Activated CD4-positive, alpha-beta T cell treated with anti-CD3 and anti-CD28 coated beads for 4 hours (primary cell): Measurements from ENCODE around the gene PLVAP.
A peak's percentile ranks its signal among the peaks of the same experiment; 100 is the strongest.

Source experiments
- DNase-seq, 2 donors: peaks; one replicate each; pipeline ENCODE4 v3.0.0-alpha.2; 2020

Gene PLVAP

DNA sequence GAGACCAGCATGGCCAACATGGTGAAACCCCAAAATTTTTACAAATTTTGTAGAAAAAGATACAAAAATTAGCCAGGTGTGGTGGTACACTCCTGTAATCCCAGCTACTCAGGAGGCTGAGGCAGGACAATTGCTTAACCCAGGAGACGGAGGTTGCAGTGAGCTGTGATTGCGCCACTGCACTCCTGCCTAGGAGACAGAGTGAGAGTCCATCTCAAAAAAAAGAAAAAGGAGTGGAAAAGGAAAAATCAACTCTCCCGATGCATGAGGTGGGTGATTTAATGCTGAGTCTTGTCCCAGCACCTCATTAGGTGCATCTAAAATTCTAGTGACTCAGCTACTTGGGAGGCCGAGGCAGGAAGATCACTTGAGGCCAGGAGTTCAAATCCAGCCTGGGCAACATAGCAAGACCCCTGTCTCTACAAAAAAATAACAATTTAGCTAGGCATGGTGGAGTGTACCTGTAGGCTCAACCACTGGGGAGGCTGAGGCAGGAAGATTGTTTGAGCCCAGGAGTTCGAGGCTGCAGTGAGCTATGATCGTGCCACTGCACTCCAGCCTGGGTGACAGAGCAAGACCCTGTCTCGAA, 20.0 kb downstream of the PLVAP start:
- DNase-seq = no peak

DNA sequence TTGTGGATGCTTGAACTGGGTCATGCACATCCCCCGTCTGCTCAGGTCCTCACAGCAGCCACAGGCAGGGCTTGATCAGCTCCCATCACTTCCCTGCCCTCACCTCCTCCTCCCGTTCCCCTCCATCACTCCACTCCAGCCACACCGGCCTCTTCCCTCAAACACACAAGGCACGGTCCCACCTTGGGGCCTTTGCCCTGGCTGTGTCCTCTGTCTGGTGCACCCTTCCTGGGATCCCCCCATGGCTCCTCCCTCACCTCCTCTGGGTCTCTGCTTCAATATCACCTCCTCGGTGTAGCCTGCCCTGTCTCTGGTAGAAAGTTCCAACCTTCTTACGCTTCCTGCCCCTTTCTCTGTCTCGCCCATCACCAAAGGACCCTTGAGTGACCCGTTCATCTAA, 23.8 kb downstream of the PLVAP start:
- DNase-seq = no peak

DNA sequence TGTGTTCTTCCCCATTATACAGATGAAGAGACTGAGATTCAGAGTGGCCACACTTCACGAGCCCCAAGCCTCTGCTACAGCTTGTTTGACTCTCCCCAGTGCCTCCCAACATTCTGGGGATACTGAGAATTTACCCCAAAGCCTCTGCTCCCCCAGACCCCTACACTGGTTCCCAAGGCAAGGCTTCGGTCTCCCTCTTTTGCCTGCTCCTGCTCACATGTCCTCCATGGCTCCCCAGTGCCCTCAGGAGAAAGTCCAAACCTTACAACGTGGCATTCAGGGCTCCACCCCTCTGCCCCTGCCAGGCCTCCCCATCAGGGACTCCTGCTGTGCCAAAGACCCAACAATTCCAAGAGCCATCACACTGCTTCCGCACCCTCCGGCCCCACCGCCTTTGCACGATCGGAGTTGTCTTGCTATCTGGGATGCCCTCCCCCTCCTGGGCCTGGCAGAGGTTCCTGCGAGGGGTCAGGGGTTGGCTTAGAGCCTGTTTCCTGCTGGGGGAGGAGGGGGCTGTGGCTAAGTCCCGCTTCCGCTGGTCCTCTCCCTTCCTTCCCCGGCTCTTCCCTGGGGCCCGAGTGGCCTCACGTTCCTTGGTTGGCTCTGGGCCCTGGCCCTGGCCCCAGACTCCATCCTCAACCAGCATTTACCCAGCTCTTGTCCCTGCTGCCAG, 24.4 kb downstream of the PLVAP start:
- DNase-seq = no peak

DNA sequence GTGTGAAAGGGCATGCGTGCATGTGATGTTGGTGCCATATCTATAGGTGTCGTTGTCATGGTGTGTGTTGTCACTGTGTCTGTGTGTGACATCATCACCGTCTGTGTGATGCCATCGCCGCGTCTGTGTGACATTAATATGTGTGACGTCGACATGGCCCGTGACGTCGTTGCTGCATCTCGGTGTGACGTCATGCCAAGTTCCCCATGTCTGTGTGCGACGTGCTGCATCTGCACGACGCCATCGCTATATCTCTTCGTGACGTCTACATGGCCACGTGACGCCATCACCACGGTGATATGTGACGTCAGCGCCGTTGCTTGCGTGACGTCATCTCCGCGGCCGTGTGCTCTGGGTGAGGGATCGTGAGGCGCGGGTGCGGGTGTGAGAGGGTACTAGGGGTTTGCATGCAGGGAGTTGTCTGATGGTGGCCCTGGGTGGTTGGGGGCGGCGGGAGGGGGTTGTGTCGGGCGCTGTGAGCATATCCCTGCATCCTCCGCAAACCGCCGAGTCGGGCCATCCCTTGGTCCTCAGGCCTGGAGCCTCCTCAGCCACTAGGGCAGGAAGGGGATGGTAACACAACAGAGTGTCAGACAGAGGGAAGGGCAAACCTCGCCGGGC, 25.2 kb downstream of the PLVAP start:
- no peak for DNase-seq

DNA sequence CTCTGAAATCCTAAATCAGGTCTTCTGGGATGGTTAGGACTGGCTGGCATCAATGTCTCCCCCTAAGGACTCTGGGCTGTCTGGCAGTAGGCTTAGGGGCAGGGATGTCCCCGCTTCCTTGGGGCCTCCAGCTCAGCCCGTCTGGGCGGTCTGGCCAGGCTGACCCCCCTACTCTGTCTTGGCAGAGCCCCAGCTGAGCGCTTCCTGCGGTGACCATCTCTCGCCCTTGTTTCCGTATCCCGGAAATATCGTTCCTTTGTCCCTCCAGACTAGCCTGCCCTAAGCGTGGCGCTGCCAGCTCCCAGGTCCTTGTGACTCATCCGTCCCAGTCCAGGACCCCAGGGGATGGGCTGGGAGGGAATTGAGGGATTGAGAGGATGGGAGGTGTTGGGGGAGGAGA, 28.4 kb downstream of the PLVAP start:
- DNase-seq = no peak

DNA sequence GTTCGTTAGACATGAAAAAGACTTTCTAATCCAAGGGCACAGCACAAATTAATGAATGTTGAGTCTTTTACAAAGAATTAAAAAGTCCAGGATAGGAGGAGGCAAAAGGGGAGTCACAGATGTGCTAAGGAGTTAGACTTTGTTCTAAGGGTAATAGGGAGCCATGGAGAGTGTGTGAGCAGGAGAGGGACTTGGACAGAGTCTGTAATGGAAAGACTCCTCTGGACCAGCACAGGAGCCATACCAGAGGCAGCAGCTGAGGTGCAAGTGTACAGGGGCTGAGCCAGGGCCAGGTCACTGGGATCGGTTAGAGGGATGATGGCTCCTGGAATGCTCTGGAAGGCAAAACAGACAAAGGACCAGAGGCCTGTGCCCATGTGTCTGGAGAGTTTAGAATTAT, 29.3 kb downstream of the PLVAP start:
- DNase-seq = no peak

DNA sequence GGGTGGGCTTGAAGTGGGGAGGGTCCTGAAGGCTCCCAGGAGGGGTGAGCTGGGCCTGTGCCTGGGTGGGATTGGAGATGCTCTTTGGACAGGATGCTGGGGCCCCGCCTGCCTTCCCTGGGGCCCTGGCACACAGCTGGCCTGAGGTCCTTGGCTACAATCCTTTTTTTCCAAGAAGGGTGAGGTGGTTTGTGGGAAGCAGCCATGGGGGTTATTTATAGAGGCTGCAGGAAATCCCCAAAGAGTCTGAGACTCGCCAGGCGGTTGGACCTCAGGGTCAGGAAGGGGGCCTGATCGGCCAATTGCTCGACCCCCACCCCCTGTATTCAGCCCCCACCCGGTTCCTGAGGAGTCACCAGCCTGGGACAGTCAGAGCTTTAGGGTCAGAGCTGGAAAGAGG, 29.8 kb downstream of the PLVAP start:
- DNase-seq = no peak

DNA sequence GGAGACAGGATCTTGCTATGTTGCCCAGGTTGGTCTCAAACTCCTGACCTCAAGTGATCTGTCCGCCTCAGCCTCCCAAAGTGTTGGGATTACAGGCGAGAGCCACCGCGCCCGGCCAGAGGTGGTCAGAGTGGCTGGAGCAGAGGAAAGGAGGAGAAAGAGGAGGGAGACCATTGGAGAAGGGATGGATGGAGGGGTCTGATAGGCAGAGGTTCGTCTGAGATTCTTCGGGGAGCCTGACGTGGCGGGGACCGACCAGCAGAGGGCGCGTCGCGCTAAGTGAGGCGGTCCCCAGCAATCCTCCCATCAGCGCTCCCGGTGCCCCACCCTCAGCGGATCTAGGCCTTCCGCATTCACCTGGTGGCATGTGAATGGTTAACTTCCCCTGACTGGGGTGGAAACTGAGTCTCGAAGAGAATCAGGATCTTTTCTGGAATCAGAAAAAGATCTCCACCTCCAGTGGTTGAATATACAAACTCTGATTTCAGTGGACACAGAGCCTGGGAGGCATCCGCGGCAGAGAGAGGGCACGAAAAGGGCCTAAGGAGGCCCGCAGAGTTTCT, 31.0 kb downstream of the PLVAP start:
- peak; percentile 64 to 78 for DNase-seq

DNA sequence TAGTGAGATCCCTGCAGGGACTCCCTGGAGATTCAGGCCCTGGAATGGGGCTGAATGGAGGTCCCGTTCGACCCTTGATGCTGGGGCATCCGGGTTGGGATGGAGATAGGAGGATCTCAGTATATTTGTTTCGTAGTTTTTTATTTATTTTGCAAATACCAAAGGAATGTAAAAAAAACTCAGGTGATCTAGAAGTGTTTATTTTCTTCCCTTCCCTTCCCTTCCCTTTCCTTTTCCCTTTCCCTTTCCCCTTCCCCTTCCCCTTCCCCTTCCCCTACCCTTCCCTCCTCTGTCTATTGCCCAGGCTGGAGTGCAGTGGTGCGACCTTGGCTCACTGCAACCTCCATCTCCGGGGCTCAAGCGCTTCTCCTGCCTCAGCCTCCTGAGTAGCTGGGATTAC, 35.3 kb downstream of the PLVAP start:
- no peak for DNase-seq

DNA sequence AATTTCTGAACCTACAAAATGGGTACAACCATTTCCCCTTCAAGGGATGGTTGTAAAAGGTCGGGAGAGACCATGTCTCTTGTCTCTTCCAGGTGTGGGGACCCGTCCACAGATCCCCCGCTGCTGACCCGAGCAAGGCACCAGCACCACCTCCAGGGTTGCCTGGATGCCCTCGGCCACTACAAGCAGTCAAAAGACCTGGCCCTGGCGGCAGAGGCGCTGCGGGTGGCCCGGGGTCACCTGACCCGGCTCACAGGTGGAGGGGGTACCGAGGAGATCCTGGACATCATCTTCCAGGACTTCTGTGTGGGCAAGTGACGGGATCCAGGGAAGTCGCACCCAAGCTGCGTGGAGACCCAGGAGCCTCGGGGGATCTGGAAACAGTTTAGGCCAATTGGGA, 35.8 kb downstream of the PLVAP start:
- no peak for DNase-seq

DNA sequence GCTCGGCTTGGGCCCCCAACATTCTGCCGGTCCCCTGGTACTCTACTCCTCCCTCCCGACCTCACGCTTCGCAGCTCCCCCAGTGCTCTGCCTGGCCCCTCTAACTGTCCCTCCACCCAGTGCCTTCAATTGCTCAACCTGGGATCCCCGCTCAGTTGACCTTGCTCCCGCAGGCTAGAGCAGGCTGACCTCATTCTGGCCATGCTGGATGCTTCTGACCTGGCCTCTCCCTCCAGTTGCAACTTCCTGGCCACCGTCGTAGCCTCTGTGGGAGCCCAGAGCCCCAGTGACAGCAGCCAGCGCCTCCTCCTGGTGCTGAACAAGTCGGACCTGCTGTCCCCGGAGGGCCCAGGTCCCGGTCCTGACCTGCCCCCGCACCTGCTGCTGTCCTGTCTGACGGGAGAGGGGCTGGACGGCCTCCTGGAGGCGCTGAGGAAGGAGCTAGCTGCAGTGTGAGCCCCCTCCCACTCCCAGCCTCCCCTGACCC, 36.2 kb downstream of the PLVAP start:
- DNase-seq = no peak

DNA sequence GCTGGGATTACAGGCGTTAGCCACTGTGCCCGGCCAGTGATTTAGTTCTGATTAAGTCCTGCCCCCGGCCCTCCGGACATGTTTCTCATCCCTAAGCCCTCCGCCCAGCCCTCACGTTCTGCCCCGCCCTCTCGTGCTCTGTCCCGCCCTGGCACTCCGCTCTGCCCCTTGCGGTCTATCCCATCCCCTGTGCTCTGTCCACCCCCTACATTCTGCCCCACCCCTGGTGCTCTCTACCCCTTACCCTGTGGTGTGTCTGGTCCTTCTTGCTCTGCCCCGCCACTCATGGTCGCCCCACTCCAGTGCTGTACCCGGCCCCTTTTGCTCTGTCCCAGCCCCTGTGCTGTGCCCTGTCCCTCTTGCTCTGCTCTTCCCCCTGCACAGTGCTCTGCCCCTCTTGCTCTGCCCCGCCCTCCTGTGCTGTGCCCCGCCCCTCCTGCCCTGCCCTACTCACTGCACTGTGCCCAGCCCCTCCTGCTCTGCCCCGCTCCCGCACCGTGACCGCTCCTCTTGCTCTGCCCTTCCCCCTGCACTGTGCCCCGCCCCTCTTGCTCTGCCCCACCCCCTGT, 36.8 kb downstream of the PLVAP start:
- DNase-seq = no peak

DNA sequence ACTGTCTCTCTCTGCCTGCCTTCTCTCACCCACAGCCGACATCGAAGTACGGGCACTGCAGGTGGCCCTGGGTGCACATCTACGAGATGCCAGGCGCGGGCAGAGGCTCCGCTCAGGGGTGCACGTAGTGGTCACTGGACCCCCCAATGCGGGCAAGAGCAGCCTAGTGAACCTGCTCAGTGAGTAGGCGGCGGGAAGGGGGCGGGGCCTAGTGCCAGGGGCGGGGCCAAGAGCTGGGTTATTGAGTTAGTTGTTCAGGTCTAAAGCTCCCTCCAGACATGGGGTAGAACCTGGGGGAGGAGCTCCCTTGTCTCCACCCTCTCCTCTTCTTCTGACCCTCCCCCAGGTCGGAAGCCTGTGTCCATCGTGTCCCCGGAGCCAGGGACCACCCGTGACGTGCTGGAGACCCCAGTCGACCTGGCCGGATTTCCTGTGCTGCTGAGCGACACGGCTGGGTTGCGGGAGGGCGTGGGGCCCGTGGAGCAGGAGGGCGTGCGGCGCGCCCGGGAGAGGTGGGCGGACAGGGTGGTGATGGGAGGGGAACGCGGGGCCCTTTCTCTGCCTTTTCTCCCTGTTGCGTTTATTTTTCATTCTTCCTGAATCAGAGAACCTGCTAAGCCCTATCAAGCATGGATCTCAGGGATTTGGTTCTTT, 37.9 kb downstream of the PLVAP start:
- DNase-seq = peak in 1 of 2 donors; percentile 42

DNA sequence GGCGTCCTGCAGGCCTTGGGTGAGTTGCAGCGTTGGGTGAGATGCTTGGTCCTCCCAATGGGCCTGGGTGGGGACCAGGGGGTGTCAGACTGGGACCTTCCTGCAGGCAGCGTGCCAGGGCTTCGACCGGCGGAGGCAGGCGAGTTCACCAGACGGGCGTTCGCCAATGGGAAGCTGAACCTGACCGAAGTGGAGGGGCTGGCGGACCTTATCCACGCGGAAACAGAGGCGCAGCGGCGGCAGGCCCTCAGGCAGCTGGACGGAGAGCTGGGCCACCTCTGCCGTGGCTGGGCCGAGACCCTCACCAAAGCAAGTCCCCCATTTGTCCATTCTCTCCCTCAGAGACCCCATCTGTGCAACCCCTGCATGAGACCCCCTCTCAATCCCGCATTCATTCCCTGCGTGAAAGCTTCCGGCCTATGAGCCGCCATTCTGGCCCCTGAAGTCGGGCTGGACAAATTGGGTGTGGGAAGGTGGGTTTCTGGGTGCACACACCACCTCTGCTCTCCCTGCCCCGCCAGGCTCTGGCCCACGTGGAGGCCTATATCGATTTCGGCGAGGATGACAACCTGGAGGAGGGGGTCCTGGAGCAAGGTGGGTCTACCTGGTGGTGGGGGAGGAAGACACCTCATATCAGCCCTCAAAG, 38.6 kb downstream of the PLVAP start:
- no peak for DNase-seq

DNA sequence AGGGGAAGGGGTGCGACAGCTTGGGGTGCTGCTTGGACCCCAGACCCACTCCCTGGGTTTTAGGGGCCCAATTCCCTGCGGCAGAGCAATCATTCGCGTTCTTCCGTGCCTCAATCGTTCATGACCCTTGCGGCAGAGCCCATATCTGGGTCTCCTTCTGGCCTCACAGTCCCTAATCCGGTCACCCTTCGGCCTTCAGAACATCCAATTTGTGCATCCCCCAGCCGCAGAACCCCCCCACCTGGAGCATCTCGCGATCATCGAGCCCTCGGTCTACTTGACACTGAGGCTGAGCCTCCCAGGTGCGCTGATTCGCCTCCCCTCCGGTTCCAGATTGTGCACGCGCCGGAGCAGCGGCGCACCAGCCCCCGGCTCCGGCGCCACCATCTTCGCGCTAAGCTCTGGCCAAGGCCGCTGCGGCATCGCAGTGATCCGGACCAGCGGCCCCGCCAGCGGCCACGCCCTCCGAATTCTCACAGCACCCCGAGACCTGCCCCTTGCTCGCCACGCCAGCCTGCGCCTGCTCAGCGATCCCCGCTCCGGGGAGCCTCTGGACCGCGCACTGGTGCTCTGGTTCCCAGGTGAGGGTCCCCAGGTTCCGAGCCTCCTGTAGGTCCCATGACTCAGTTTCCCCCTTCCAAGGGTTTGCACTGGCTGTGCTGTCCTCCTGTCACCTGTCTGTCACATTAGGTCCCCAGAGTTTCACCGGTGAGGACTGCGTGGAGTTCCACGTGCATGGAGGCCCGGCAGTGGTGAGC, 39.3 kb downstream of the PLVAP start:
- peak in 1 of 2 donors; percentile 28 for DNase-seq

DNA sequence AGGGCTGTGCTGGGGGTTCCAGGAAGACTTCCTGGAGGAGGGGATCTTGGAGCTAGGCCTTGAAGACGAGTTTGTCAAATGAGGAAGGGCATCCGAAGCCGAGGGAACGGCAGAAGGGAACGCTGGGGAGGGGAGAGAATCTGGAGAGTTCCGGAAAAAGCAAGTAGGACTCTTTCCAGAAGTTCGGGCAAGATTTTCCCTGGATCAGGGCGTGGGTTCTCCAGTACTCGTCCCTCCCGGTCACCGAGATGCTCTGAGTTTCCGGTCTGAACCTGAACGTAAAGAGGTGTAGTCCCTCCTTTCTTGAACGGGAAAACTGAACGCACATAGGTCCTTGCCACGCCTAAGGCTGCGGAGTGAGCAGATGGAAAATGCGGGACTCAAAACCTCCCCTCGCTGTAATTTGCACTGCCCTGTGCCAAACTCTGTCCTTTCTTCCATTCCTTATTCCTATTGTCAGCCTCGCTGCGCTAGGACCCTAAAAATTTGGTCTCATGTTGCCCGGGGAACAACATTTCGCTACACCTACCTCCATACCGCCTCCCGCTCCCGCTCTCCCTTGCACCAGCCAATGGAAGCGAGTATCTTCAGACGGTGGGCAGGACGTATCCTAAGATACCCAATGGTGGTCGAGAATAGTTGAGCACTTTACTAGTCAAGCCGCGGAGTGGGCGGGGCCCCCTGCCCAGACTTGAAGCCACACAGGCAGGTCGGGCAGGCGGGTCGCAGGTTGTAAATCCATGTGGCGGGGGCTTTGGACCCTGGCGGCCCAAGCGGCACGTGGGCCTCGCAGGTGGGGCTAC, 40.1 kb downstream of the PLVAP start, which contains the start of gene GTPBP3:
GTPBP3 (plus strand) TSS at position 682 of the 803 bp plus-strand sequence; CDS start at position 741, 59 bp downstream.
- DNase-seq = peak; percentile 95 to 98

DNA sequence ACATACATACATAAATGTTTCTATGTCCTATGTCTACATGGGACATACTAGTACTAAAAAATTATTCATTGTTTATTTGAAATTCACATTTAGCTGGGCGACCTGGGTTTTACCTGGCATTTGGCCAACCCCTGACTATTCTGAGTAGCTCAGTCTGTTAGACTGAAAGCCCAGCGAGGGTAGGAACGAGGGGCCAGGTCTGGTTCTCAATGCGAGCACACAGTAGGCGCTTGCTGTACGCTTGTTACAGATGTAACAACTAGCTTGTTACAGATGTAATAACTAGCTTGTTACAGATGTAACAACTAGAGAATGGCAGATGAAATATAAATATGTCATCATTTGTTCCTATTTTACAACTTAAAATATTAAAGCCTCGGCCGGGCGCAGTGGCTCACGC, 41.6 kb downstream of the PLVAP start:
- no peak for DNase-seq

DNA sequence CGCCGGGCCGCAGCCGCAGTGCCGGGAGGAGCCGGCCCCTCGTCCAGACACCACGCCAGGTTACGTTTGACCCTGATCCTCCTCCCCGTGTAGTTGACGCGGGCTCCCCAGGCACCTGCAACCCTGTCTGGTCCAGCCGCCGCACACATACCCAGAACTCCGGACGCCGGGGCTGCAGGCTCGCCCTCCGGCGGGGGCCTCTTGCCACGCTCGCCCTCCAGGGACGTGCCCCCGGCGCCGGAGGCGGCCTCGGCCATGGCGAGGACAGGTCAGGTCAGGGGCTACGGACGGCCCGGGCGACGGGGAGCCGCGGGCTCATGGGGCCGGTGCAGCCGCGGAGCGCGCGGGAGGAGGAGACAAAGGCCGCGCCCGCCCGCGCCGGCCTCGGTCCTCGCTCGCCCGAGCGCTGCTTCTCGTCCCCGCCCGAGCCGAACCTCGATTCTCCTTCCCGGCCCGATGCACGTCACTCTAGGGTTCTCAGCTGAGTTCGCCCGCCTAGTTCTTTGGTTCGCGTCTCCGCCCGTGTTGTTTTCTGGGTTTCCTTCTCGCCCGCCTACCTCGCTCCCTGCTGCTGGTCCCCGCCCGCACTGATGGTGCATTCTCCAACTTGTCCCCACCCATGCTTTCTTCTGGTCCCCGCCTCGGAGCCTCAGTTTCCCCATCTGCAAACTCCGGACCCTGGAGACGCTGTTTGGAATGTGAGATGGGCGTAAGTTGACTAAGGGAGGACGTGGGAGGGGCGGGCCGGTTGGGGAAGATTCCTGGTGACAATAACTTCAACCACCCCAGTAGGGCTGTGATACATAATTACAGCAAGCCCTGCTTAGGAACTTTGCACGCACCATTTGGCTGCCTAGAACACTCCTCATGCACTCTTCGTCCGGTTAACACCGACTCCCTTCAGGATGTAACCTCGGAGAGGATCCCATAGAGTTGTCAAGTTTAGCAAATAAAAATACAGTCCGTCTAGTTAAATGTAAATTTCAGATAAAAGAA, 42.4 kb downstream of the PLVAP start, which contains the start of gene ANO8:
ANO8 (minus strand) TSS at position 442 of the 996 bp plus-strand sequence; CDS start at position 257, 185 bp downstream.
- peak; percentile 93 to 98 for DNase-seq
